GM11168 (cell line): ENCODE results near the gene TYW1B.
"Not testable (repeated sequence)": the region's sequence is repeated elsewhere in the genome, so short reads cannot be mapped to it uniquely, and the experiment has no call there.

Experiments
- in situ Hi-C: fragments of 300-500 bp; cut with MboI; formaldehyde crosslinking; loops from one replicate; pipeline ENCODE4 v1.12.0; 2022; ENCODE audit warnings: low sequenced_read_pairs; ENCODE audit not compliant: unreplicated experiment

Gene TYW1B

GRCh38 chr7:72817661-72818060 lies 10.3 kb downstream of the TYW1B start:
- in situ Hi-C loops: not testable (repeated sequence)

DNA sequence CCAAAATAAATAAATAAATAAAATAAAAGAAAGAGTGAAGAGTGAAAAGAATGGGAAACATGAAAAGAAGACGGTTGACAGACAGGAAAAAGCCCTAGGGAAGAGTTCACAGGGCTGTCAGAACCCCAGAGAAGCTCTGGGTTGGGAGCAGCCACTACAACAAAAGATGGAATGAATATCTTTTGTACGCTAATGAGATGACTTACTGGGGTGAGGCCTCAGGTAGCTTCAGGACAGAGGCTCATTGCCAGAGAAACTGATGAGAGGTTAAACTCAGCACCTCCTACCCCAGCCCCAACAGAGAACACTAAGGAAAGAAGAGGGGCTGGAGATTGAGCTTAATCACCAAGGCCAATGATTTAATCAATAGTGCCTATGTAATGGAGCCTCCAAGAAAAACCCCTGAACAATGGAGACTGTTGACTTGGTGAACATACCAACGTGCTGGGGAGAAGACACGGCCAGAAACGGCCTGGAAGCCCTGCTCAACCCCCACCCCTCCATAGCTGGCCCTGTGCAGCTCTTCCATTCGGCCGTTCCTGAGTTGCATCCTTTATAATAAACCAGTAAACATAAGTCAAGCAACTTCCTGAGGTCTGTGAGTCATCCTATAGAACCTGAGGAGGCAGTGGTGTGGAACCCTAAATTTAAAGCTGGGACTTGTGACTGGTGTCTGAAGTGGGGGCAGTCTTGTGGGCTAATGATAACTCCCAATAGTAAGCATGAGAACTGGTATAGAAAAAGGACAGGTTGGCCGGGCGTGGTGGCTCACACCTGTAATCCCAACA lies 11.4 kb downstream of the TYW1B start:
- in situ Hi-C loops: not testable (repeated sequence)

- in situ Hi-C loops: not testable (repeated sequence)
These were observed 17.6 kb downstream of the TYW1B start for GRCh38 chr7:72810437-72810836.

DNA sequence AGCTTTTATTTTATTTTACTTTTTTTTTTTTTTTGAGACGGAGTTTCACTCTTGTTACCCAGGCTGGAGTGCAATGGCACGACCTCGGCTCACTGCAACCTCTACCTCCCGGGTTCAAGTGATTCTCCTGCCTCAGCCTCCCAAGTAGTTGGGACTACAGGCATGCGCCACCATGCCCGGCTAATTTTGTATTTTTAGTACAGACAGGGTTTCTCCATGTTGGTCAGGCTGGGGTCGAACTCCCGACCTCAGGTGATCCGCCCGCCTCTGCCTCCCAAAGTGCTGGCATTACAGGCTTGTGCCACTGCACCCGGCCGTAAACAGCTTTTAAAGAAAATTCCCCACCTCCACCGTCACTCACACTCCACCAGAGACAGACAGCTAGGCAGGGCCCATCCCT lies 19.5 kb downstream of the TYW1B start:
- in situ Hi-C loops: not testable (repeated sequence)

- in situ Hi-C loops: not testable (repeated sequence)
These were observed 21.1 kb downstream of the TYW1B start for GRCh38 chr7:72806851-72807250.

DNA sequence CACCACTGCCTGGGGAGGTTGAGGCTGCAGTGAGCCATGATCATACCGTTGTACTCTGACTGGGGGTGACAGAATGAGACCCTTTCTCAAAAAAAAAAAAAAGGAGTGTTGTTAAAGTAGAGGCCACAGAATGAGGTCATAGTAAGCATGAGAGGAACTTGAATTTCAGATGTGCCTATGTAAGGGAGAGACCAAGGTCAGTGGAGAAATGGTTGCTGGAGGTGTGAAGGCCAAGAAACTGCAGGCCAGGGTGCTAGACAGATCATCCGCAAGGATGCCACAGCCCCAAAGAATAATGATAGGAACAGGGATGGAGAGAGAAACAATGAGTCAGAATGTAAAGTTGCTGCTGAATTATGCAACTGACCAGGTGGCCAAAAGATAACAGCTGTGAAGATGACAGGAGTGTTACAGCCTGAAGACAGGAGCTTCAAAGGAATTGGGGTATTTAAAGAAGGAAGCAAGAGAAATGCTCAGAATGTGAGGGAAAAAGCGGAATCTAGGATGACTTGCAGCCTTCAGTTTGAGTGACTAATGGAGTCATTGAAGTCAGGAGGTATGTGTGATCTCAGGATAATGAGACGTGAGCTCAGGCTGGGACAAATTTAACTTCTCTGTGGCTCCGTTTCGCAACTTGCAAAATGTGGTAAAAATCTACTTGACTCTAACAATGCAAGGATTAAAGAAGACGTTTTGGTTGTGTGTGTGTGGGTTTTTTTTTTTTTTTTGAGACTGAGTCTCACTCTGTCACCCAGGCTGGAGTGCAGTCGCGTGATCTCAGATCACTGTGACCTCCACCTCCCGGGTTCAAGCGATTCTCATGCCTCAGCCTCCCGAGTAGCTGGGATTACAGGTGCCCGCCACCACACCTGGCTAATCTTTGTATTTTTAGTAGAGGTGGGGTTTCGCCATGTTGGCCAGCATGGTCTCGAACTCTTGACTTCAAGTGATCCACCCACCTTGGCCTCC lies 22.2 kb downstream of the TYW1B start:
- in situ Hi-C loops: no loop called here

GRCh38 chr7:72803778-72804177 lies 24.2 kb downstream of the TYW1B start:
- in situ Hi-C loops: not testable (repeated sequence)

- in situ Hi-C loops: not testable (repeated sequence)
These were observed 26.4 kb downstream of the TYW1B start for GRCh38 chr7:72801564-72801963.

- in situ Hi-C loops: not testable (repeated sequence)
These were observed 32.6 kb downstream of the TYW1B start for GRCh38 chr7:72795401-72795800.

- in situ Hi-C loops: no loop called here
These were observed 34.2 kb downstream of the TYW1B start for GRCh38 chr7:72793791-72794190.

GRCh38 chr7:72790698-72791060 lies 37.3 kb downstream of the TYW1B start:
- in situ Hi-C loops: not testable (repeated sequence)

DNA sequence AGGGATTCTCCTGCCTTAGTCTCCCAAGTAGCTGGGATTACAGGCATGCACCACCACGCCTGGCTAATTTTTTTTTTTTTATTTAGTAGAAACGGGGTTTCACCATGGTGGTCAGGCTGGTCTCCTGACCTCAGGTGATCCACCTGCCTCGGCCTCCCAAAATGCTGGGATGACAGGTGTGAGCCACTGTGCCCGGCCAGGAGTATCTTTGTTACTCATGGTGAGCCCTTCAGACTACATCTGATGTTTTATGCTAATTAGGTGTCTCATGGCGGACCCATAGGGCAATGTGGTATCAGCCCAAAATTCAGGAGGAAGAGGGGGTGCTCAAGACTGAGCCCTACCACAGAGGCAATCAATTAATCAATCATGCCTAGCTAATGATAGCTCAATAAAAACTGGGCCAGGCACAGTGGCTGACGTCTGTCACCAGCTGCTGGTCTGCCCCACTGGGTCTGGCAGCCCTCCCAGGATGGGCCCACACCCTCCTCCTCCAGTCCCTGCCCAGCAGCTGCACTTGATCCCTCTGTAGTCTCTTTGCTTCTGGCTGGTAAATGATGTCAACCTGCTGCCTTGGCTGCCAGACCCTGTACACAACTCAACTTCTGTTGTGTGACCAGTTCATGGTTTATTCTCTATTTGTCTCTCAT lies 37.8 kb downstream of the TYW1B start:
- in situ Hi-C loops: not testable (repeated sequence)

GRCh38 chr7:72785166-72785955 lies 42.6 kb downstream of the TYW1B start:
- in situ Hi-C loops: no loop called here

DNA sequence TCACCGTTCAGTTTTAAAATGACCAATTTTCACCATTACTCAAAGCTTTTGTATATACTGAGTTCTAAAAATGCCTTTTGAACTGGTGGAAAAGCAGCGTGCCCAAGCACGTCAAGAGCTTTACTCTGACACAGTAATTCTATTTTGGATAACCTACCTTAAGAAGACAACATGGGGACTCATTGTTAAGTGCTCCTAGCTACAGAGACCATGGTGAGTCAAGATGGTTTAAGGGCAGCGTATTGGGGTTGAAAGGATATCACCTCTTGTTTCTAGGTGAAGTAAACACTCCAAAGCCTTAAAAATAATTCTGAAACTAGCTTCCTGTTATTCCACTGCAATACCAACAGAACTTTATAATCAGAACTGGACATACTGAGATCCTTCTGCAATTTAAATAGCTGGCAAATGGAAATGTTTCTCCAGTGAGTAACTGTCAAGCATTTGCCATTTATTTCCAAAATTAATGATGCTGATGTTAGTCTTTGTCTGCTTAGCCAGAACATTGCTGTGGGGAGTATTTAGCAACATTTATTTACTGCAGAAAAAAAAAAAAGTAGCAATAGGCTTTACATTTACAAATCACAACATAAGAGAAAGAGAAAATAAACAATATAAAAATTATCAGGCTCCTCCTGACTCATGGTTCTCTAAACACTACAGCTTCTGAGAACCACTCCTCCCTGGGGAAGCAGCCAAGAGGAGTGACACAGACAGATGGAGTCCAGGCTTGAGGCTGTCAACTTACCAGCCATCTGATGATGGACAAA lies 44.2 kb downstream of the TYW1B start:
- in situ Hi-C loops: not testable (repeated sequence)

GRCh38 chr7:72781631-72782030 lies 46.4 kb downstream of the TYW1B start:
- in situ Hi-C loops: no loop called here

DNA sequence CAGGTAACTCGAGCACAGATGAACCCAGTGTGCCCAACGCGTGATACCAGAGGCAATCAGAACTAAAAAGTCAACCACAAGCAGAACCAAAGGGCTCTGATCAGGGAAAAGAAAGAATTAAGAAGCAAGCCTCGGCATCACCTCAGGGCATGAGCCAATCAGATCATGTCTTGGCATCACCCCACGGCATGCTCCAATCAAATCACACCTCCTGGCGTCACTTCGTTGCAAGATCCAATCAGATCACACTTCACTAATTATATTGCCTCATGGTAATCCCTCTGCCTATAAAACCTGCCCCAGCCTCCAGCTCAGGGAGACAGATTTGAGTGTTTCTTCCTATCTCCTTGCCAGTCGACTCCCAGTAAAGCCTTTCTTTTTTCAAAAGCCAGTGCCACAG lies 46.8 kb downstream of the TYW1B start:
- in situ Hi-C loops: no loop called here

GRCh38 chr7:72780289-72780894 lies 47.6 kb downstream of the TYW1B start:
- in situ Hi-C loops: not testable (repeated sequence)

DNA sequence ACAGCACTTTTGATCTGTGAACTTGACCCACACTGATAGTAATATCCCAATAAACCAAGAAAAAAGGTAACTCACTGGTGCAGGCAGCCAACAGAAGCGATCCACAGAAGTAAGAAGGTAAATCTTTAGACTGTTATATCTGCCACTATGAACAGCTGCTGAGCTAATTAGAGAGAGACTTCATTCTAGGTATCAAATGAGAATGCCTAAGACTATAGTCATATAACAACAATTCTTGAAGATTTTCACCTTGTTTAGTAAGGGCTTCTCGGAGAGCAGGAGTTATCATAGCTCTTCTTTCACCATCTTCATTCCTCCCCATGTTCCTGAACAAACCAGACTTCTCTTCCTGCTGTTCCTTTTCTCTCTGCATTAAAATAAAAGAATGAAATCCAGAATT lies 50.8 kb downstream of the TYW1B start:
- in situ Hi-C loops: not testable (repeated sequence)

DNA sequence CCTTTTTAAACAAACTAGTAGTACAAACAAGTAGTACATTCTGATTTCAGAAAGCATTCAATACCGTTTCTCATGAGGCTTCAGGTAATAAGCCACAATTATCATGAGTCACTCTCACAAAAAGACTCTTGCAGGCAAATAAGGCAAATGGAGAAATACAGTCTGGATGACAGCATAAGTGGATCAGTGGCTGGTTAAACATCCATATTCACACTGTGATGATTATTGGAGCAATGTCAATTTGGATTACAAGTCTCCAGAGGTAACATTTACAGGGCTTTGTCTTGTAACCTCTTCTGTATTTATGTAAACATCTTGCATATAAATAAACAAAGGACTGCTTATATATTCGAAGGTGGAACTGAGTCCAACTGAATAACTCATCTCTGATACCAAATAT lies 55.4 kb downstream of the TYW1B start:
- in situ Hi-C loops: not testable (repeated sequence)
